IMR-90 (cell line): Measurements from ENCODE around the gene SLC7A6OS. TPM values are rescaled to one million over a fixed set of nuclear protein-coding genes. Genes with fewer than 3 reads are reported as not detected.

Source experiments
- ATAC-seq: fragments of 200-7000 bp; cut with Tn5 transposase; 2 replicates; pipeline ENCODE4 v1.9.1; 2020; ENCODE audit warnings: low read depth, mild to moderate bottlenecking, moderate library complexity
- BruUV-seq: library from RNA; stranded (reverse); fragments of 400-500 nt; replicated peaks from 2 replicates; lab custom pipeline; 2021; lab: Mats Ljungman, UMichigan
- CTCF ChIA-PET: fragments of 300-600 bp; formaldehyde crosslinking; extraction: SDS; loops from one replicate; lab custom pipeline; 2021; ENCODE audit warnings: antibody characterized with exemption; lab: Yijun Ruan, JAX
- POLR2A ChIA-PET: fragments of 300-600 bp; sonication (Branson Sonifier 250); formaldehyde crosslinking; loops from one replicate; lab custom pipeline; 2022; ENCODE audit warnings: antibody characterized with exemption; ENCODE audit not compliant: unreplicated experiment; lab: Charles Lee
- DNase-seq: peaks from one replicate; pipeline ENCODE4 v3.0.0; 2013
- H2AFZ ChIP-seq: replicated peaks from 2 replicates; pipeline ENCODE3; 2013; ENCODE audit warnings: low read length, mild to moderate bottlenecking; ENCODE audit not compliant: poor library complexity
- H2AK5ac ChIP-seq: 2 replicates; pipeline ENCODE4 v1.6.1; 2013; ENCODE audit warnings: low read depth, low read length, inconsistent platforms
- H2AK9ac ChIP-seq: replicated peaks from 2 replicates; pipeline ENCODE3; 2013; ENCODE audit warnings: mild to moderate bottlenecking, low read depth, low read length, moderate library complexity; ENCODE audit not compliant: poor library complexity
- H2BK120ac ChIP-seq: 2 replicates; pipeline ENCODE4 v1.6.1; 2013; ENCODE audit warnings: low read depth, low read length, inconsistent platforms
- H2BK15ac ChIP-seq: 3 replicates; pipeline ENCODE4 v1.6.1; 2013; ENCODE audit warnings: low read depth, low read length, inconsistent platforms
- H2BK20ac ChIP-seq: 2 replicates; pipeline ENCODE4 v1.6.1; 2013; ENCODE audit warnings: low read depth, mild to moderate bottlenecking, inconsistent platforms, low read length, moderate library complexity
- H2BK5ac ChIP-seq: 2 replicates; pipeline ENCODE4 v1.6.1; 2013; ENCODE audit warnings: mild to moderate bottlenecking, low read depth, low read length, inconsistent platforms; ENCODE audit not compliant: poor library complexity, severe bottlenecking
- H3K14ac ChIP-seq: replicated peaks from 2 replicates; pipeline ENCODE4 v1.6.1; 2013; ENCODE audit warnings: low read depth, low read length, inconsistent platforms
- H3K18ac ChIP-seq: 2 replicates; pipeline ENCODE4 v1.6.1; 2013; ENCODE audit warnings: low read depth, low read length, control low read depth
- H3K23ac ChIP-seq: 2 replicates; pipeline ENCODE4 v1.6.1; 2013; ENCODE audit warnings: low read depth, low read length, inconsistent platforms
- H3K27ac ChIP-seq: 2 replicates; pipeline ENCODE4 v1.5.1; 2013; ENCODE audit warnings: mild to moderate bottlenecking, control low read depth, low read length; ENCODE audit not compliant: insufficient read depth
- H3K27me3 ChIP-seq: 2 replicates; pipeline ENCODE4 v1.6.1; 2013; ENCODE audit warnings: low read length; ENCODE audit not compliant: control insufficient read depth, insufficient read depth
- H3K36me3 ChIP-seq: 2 replicates; pipeline ENCODE4 v1.6.1; 2013; ENCODE audit warnings: low read length, mixed read lengths; ENCODE audit not compliant: control insufficient read depth, insufficient read depth
- H3K4ac ChIP-seq: 2 replicates; pipeline ENCODE4 v1.6.1; 2013; ENCODE audit warnings: low read depth, low read length, inconsistent platforms
- H3K4me1 ChIP-seq: 2 replicates; pipeline ENCODE4 v1.6.1; 2013; ENCODE audit warnings: low read length, mixed read lengths; ENCODE audit not compliant: control insufficient read depth, insufficient read depth
- H3K4me2 ChIP-seq: 2 replicates; pipeline ENCODE4 v1.6.1; 2013; ENCODE audit warnings: low read depth, mild to moderate bottlenecking, control low read depth, low read length, moderate library complexity
- H3K4me3 ChIP-seq: 2 replicates; pipeline ENCODE4 v1.5.1; 2013; ENCODE audit warnings: low read depth, mild to moderate bottlenecking, control low read depth, low read length, moderate library complexity; ENCODE audit not compliant: insufficient read depth
- H3K56ac ChIP-seq: 2 replicates; pipeline ENCODE4 v1.6.1; 2013; ENCODE audit warnings: low read length, inconsistent platforms; ENCODE audit not compliant: insufficient read depth; ENCODE audit errors: extremely low read depth
- H3K79me1 ChIP-seq, 2 experiments: 2 replicates each; pipeline ENCODE4 v1.6.1; 2013; ENCODE audit warnings: low read length in 2 of 2, inconsistent platforms in 1 of 2, low read depth in 1 of 2
- H3K9ac ChIP-seq: 2 replicates; pipeline ENCODE4 v1.6.1; 2013; ENCODE audit warnings: low read depth, low read length, control low read depth
- H3K9me1 ChIP-seq: 2 replicates; pipeline ENCODE4 v1.6.1; 2013; ENCODE audit warnings: low read length, inconsistent platforms; ENCODE audit not compliant: insufficient read depth
- H3K9me3 ChIP-seq: 2 replicates; pipeline ENCODE4 v1.6.1; 2013; ENCODE audit warnings: low read length; ENCODE audit not compliant: control insufficient read depth, insufficient read depth
- H4K20me1 ChIP-seq: 2 replicates; pipeline ENCODE4 v1.6.1; 2013; ENCODE audit warnings: low read length, inconsistent platforms; ENCODE audit not compliant: insufficient read depth
- H4K5ac ChIP-seq: 2 replicates; pipeline ENCODE4 v1.6.1; 2013; ENCODE audit warnings: mild to moderate bottlenecking, low read depth, low read length, control low read depth
- H4K8ac ChIP-seq, 2 experiments: 2 replicates each; pipeline ENCODE4 v1.6.1; 2013; ENCODE audit warnings: low read depth in 2 of 2, low read length in 2 of 2, control low read depth in 1 of 2, inconsistent platforms in 1 of 2
- H4K91ac ChIP-seq: 2 replicates; pipeline ENCODE4 v1.6.1; 2013; ENCODE audit warnings: low read depth, low read length, inconsistent platforms; ENCODE audit not compliant: insufficient read depth
- BHLHE40 ChIP-seq: fragments of 150-350 bp; IDR thresholded peaks from 2 replicates; pipeline ENCODE4 v1.6.1; 2016; ENCODE audit warnings: mild to moderate bottlenecking, low read depth, low read length
- CEBPB ChIP-seq: IDR thresholded peaks from 2 replicates; pipeline ENCODE4 v1.6.1; 2012; ENCODE audit warnings: low read depth, low read length, improper control_type of control experiment
- CHD1 ChIP-seq: IDR thresholded peaks from 2 replicates; pipeline ENCODE4 v1.6.1; 2012; ENCODE audit warnings: low read depth, low read length, improper control_type of control experiment
- FOS ChIP-seq: fragments of 150-350 bp; IDR thresholded peaks from 2 replicates; pipeline ENCODE4 v1.6.1; 2016; ENCODE audit warnings: low read depth, low read length
- MAFK ChIP-seq: IDR thresholded peaks from 2 replicates; pipeline ENCODE4 v1.6.1; 2012; ENCODE audit warnings: low read depth, low read length, improper control_type of control experiment
- MAZ ChIP-seq: IDR thresholded peaks from 2 replicates; pipeline ENCODE4 v1.6.1; 2012; ENCODE audit warnings: low read depth, mild to moderate bottlenecking, low read length, improper control_type of control experiment, moderate library complexity, borderline replicate concordance
- MXI1 ChIP-seq: IDR thresholded peaks from 2 replicates; pipeline ENCODE4 v1.6.1; 2012; ENCODE audit warnings: low read depth, mild to moderate bottlenecking, low read length, moderate library complexity, borderline replicate concordance
- NFE2L2 ChIP-seq: fragments of 150-350 bp; IDR thresholded peaks from 2 replicates; pipeline ENCODE4 v1.6.1; 2016; ENCODE audit warnings: low read depth, mild to moderate bottlenecking, low read length
- POLR2A ChIP-seq: IDR thresholded peaks from 2 replicates; pipeline ENCODE4 v1.6.1; 2012; ENCODE audit warnings: mild to moderate bottlenecking, low read depth, low read length
- RAD21 ChIP-seq: IDR thresholded peaks from 2 replicates; pipeline ENCODE4 v1.6.1; 2012; ENCODE audit warnings: low read length, improper control_type of control experiment
- RCOR1 ChIP-seq: IDR thresholded peaks from 2 replicates; pipeline ENCODE4 v1.6.1; 2012; ENCODE audit warnings: mild to moderate bottlenecking, low read length, improper control_type of control experiment; ENCODE audit not compliant: insufficient replicate concordance
- RFX5 ChIP-seq: IDR thresholded peaks from 2 replicates; pipeline ENCODE4 v1.8.0; 2012; ENCODE audit warnings: low read depth, mild to moderate bottlenecking, low read length, moderate library complexity
- SMC3 ChIP-seq: fragments of 150-350 bp; IDR thresholded peaks from 2 replicates; pipeline ENCODE4 v1.6.1; 2016; ENCODE audit warnings: low read depth, mild to moderate bottlenecking, antibody characterized with exemption, low read length, moderate library complexity
- WGBS, 2 experiments: methylation state at CpG; one replicate each; pipeline versions ENCODE4 v1.1.5 to v1.1.7; 2013; ENCODE audit warnings: missing lambda C conversion rate in 2 of 2; ENCODE audit not compliant: insufficient read length in 1 of 2; ENCODE audit errors: extremely low coverage in 2 of 2; 5-methylcytosine and 5-hydroxymethylcytosine counted together
- dilution Hi-C: fragments of 300-500 bp; cut with HindIII; formaldehyde crosslinking; loops from one replicate; pipeline ENCODE4 v1.14.3; 2018; ENCODE audit warnings: low sequenced_read_pairs; ENCODE audit not compliant: unreplicated experiment
- in situ Hi-C: fragments of 300-500 bp; cut with MboI; formaldehyde crosslinking; loops from 3 replicates; pipeline ENCODE4 v1.14.3; 2019; ENCODE audit warnings: low sequenced_read_pairs, inconsistent platforms, mixed read lengths
- intact Hi-C: fragments of 100-400 bp; cut with micrococcal nuclease; formaldehyde crosslinking; loops from 2 replicates; pipeline ENCODE4 v1.10.0; 2022
- polyA plus RNA-seq, 3 experiments: library from polyadenylated mRNA; depleted of rRNA; stranded (reverse); fragments of >200 nt; gene quantifications; 2 replicates each; pipeline ENCODE4 v1.2.3, GENCODE V29; 2012; ENCODE audit warnings: low replicate concordance in 1 of 3
- total RNA-seq: library from RNA; depleted of rRNA; stranded (reverse); fragments of >200 nt; gene quantifications from 2 replicates; pipeline ENCODE4 v1.2.3, GENCODE V29; 2012
- TF ChIP-seq, protein P1 (sequence below): conservative IDR thresholded peaks from 2 replicates; pipeline ENCODE4 v1.5.1; 2012; ENCODE audit warnings: mild to moderate bottlenecking, low read depth, low read length, improper control_type of control experiment
- TF ChIP-seq, protein P2 (sequence below): fragments of 150-350 bp; IDR thresholded peaks from 2 replicates; pipeline ENCODE4 v1.6.1; 2016; ENCODE audit warnings: low read depth, mild to moderate bottlenecking, low read length, moderate library complexity, borderline replicate concordance
- TF ChIP-seq, protein P3 (sequence below): fragments of 150-350 bp; IDR thresholded peaks from 2 replicates; pipeline ENCODE4 v1.6.1; 2017; ENCODE audit warnings: mild to moderate bottlenecking, antibody characterized with exemption, low read length, low read depth

Gene SLC7A6OS
- total and polyA plus RNA-seq, 2 of the 4 experiments (the other 2 are of a cell fraction), result 6.8 to 8.4 TPM

DNA sequence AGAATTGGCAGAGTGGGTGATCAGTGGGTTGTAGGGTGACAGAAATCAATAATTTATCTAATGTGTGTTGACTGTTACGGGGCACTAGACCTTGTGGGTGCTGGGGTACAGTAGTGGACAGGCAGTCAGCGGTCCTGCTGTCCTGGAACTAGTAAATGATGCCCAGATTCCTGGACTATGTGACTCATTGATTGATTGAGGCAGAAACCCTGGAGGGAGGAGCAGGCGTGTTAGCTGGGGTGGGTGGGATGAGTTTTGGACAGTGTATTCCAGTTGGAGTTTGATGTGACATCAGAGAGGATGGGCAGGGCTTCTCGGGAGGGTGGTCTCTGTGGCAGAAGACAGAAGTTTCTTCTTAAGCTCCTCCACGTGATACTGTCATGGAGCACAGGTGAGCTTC lies 24.4 kb upstream of the SLC7A6OS start:
- Histone ChIP-seq H3K27ac (no peak overlapping the region), H2BK120ac (no peak overlapping the region), H3K14ac (no peak overlapping the region), H3K4me1 (peaks cover 13% of the 10 kb centered on the region), H3K27me3 (no peaks in the 10 kb centered on the region), H4K5ac (no peak overlapping the region), H2BK20ac (no peak overlapping the region), H4K8ac (no peak overlapping the region), H2AK9ac (no peak overlapping the region), H3K56ac (no peak overlapping the region; the same call in 1 of the 2 replicates), H3K9me3 (no peaks in the 10 kb centered on the region), H3K4ac (no peak overlapping the region), H3K23ac (no peak overlapping the region), H3K9me1 (peaks cover 13% of the 10 kb centered on the region), H2BK5ac (no peak overlapping the region), H2AK5ac (no peak overlapping the region), H3K4me2 (no peak overlapping the region), H3K79me1 (peaks cover 0 to 16% of the 10 kb centered on the region in 2 experiments; a peak in 2 of 4 replicates), H4K91ac (no peak overlapping the region), H3K36me3 (peaks cover 32% of the 10 kb centered on the region), H3K4me3 (no peak overlapping the region), H2BK15ac (no peak overlapping the region), H3K18ac (no peak overlapping the region), H2AFZ (no peak overlapping the region), H4K20me1 (peaks cover 6% of the 10 kb centered on the region; the same call in 1 of the 2 replicates), H3K9ac (no peak overlapping the region)
- POLR2A ChIA-PET, result no interaction called here
- peak; percentile 42 for DNase-seq
- ATAC-seq, result no peak
- intact Hi-C loops (no loop called here), in situ Hi-C loops (no loop called here), dilution Hi-C loops (no loop called here)
- CTCF ChIA-PET, result interaction anchor here (0.6 to 1.6 kb wide), 2 partner anchors 71 to 169 kb away, joined by 3 read pairs; no protein-coding TSS in a partner anchor
- no peak for TF ChIP-seq RCOR1
- TF ChIP-seq, protein P1, sequence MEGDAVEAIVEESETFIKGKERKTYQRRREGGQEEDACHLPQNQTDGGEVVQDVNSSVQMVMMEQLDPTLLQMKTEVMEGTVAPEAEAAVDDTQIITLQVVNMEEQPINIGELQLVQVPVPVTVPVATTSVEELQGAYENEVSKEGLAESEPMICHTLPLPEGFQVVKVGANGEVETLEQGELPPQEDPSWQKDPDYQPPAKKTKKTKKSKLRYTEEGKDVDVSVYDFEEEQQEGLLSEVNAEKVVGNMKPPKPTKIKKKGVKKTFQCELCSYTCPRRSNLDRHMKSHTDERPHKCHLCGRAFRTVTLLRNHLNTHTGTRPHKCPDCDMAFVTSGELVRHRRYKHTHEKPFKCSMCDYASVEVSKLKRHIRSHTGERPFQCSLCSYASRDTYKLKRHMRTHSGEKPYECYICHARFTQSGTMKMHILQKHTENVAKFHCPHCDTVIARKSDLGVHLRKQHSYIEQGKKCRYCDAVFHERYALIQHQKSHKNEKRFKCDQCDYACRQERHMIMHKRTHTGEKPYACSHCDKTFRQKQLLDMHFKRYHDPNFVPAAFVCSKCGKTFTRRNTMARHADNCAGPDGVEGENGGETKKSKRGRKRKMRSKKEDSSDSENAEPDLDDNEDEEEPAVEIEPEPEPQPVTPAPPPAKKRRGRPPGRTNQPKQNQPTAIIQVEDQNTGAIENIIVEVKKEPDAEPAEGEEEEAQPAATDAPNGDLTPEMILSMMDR, result no peak
- no peak for TF ChIP-seq CHD1
- no peak for TF ChIP-seq SMC3
- no peak for TF ChIP-seq CEBPB
- no peak for TF ChIP-seq MAFK
- TF ChIP-seq, protein P2, sequence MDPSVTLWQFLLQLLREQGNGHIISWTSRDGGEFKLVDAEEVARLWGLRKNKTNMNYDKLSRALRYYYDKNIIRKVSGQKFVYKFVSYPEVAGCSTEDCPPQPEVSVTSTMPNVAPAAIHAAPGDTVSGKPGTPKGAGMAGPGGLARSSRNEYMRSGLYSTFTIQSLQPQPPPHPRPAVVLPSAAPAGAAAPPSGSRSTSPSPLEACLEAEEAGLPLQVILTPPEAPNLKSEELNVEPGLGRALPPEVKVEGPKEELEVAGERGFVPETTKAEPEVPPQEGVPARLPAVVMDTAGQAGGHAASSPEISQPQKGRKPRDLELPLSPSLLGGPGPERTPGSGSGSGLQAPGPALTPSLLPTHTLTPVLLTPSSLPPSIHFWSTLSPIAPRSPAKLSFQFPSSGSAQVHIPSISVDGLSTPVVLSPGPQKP, result no peak
- no peak for TF ChIP-seq FOS
- TF ChIP-seq, protein P3, sequence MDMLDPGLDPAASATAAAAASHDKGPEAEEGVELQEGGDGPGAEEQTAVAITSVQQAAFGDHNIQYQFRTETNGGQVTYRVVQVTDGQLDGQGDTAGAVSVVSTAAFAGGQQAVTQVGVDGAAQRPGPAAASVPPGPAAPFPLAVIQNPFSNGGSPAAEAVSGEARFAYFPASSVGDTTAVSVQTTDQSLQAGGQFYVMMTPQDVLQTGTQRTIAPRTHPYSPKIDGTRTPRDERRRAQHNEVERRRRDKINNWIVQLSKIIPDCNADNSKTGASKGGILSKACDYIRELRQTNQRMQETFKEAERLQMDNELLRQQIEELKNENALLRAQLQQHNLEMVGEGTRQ, result no peak
- no peak for TF ChIP-seq BHLHE40
- TF ChIP-seq MAZ, result no peak
- TF ChIP-seq RAD21, result no peak
- TF ChIP-seq POLR2A, result no peak
- no peak for TF ChIP-seq MXI1
- TF ChIP-seq RFX5, result no peak
- TF ChIP-seq NFE2L2, result no peak
- no TSS peak for BruUV-seq
- 100% methylated on average over 2 of the region's 5 CpGs; no CpG with 5 or more reads in 1 of the 2 experiments for WGBS, 2 experiments
